Measurements from ENCODE around the gene ING1. TPM values are rescaled to one million over a fixed set of nuclear protein-coding genes. Genes with fewer than 3 reads are reported as not detected.

Gene ING1
- total RNA-seq, 1 donor from 2014 or later = 16.4 TPM

- Mint-ChIP-seq H3K4me3 (no peak overlapping the region), H3K27me3 (ENCODE audit: insufficient read depth) (peaks cover 6% of the 10 kb centered on the region), H3K9me3 (no peaks in the 10 kb centered on the region), H3K36me3 (ENCODE audit: low read depth) (no peaks in the 10 kb centered on the region), H3K27ac (no peak overlapping the region), H3K4me1 (ENCODE audit: low read depth) (no peaks in the 10 kb centered on the region)
- intact Hi-C loops (cut with micrococcal nuclease) = no loop called here
- no peak for DNase-seq (ENCODE audit: low spot score)
Observed at GRCh38 chr13:110734561-110734960, 21.1 kb downstream of the ING1 start.

DNA sequence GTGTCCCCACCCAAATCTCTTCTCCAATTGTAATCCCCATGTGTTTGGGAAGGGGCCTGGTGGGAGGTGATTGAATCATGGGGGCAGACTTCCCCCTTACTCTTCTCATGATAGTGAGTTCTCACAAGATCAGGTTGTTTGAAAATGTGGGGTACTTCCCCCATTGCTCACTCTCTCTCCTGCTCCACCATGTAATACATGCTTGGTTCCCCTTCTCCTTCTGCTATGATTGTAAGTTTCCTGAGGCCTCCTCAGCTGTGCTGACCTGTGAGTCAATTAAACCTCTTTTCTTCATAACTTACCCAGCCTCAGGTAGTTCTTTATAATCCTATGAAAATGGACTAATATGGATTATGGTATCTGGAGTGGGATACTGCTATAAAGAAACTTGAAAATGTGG, 24.1 kb downstream of the ING1 start:
- no peak overlapping the region for H3K27ac Mint-ChIP-seq
- no peaks in the 10 kb centered on the region for H3K4me1 Mint-ChIP-seq (ENCODE audit: low read depth)
- no peak for DNase-seq (ENCODE audit: low spot score)
- H3K36me3 Mint-ChIP-seq (ENCODE audit: low read depth) = no peaks in the 10 kb centered on the region
- H3K27me3 Mint-ChIP-seq (ENCODE audit: insufficient read depth) = no peaks in the 10 kb centered on the region
- peaks cover 2% of the 10 kb centered on the region for H3K9me3 Mint-ChIP-seq
- intact Hi-C loops (cut with micrococcal nuclease) = no loop called here
- H3K4me3 Mint-ChIP-seq = no peak overlapping the region

- peaks cover 2% of the 10 kb centered on the region for H3K27me3 Mint-ChIP-seq (ENCODE audit: insufficient read depth)
- no peaks in the 10 kb centered on the region for H3K36me3 Mint-ChIP-seq (ENCODE audit: low read depth)
- intact Hi-C loops (cut with micrococcal nuclease) = no loop called here
- no peak overlapping the region for H3K4me3 Mint-ChIP-seq
- no peak for DNase-seq (ENCODE audit: low spot score)
- peaks cover 21% of the 10 kb centered on the region for H3K9me3 Mint-ChIP-seq
- no peaks in the 10 kb centered on the region for H3K4me1 Mint-ChIP-seq (ENCODE audit: low read depth)
- H3K27ac Mint-ChIP-seq = no peak overlapping the region
Observed at GRCh38 chr13:110743687-110744086, 30.2 kb downstream of the ING1 start.

- Mint-ChIP-seq H3K36me3 (ENCODE audit: low read depth) (no peaks in the 10 kb centered on the region), H3K9me3 (peaks cover 21% of the 10 kb centered on the region), H3K4me3 (no peak overlapping the region), H3K27ac (no peak overlapping the region), H3K27me3 (ENCODE audit: insufficient read depth) (peaks cover 6% of the 10 kb centered on the region), H3K4me1 (ENCODE audit: low read depth) (no peaks in the 10 kb centered on the region)
- intact Hi-C loops (cut with micrococcal nuclease) = no loop called here
- DNase-seq (ENCODE audit: low spot score) = no peak
Observed at GRCh38 chr13:110746438-110746837, 32.9 kb downstream of the ING1 start.

DNA sequence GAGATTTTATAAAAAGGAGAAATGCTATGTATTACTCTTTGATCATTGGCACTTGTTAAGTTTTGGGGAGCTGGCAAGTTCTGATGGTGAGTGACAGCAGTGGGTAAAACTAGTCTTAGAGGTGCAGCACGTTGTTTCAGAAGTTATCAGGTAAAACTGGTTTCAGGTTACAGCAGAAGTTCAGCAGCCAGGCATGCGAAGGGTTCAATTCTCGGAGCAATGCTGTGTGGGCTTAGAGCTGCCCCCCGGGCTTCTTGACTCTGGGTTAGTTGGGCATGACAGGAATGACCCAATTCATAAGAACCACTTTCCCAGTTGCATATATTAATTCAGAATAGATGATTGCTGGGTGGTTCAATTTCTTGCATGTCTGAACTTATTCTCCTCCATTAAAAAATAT, 34.8 kb downstream of the ING1 start:
- no peak overlapping the region for H3K27ac Mint-ChIP-seq
- no peak overlapping the region for H3K4me3 Mint-ChIP-seq
- H3K27me3 Mint-ChIP-seq (ENCODE audit: insufficient read depth) = peaks cover 6% of the 10 kb centered on the region
- peaks cover 12% of the 10 kb centered on the region for H3K9me3 Mint-ChIP-seq
- H3K4me1 Mint-ChIP-seq (ENCODE audit: low read depth) = no peaks in the 10 kb centered on the region
- H3K36me3 Mint-ChIP-seq (ENCODE audit: low read depth) = no peaks in the 10 kb centered on the region
- intact Hi-C loops (cut with micrococcal nuclease) = no loop called here
- DNase-seq (ENCODE audit: low spot score) = no peak

DNA sequence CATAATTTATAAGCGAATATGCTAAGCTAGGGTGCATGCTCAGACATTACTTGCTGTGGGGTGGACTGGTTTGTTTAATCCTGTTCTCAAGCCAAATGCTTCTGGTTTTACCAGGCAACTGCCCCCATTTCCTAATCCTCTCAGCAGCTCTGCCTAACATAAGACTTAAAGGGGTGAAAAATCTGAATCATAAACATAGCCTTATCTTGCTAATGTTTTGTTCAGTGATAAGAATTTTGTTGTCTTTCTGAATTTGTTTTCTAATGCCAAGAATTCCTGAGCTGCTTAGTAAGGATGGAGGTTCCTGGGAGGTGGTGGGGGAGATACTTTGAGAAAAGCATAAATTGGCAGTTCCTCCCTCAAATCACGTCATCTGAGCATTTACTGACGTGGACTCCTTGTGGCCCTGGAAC, 42.7 kb downstream of the ING1 start:
- Mint-ChIP-seq H3K36me3 (ENCODE audit: low read depth) (no peaks in the 10 kb centered on the region), H3K9me3 (no peaks in the 10 kb centered on the region), H3K27ac (no peak overlapping the region), H3K27me3 (ENCODE audit: insufficient read depth) (peaks cover 11% of the 10 kb centered on the region), H3K4me3 (no peak overlapping the region), H3K4me1 (ENCODE audit: low read depth) (no peaks in the 10 kb centered on the region)
- intact Hi-C loops (cut with micrococcal nuclease) = no loop called here
- DNase-seq (ENCODE audit: low spot score) = no peak

DNA sequence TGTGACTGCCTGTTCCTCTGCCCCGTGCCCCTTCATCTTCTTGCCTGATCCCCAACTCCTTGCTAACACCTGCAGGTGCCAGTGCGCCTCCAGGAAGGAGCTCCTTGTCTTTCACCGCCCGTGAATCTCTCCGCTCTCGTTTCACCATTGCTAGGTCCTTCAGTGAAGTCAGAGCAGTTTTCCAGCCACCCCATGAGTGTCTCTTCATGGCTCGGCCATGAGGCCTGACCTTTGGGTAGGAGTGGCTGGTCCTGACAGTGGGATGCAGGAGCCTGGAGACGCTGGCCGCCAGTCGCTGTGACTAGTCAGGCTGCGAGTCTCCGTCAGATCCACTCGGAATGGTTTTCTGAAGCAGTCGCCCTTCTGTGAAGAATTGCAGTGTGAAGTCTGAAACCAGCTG, 43.8 kb downstream of the ING1 start:
- intact Hi-C loops (cut with micrococcal nuclease) = no loop called here
- Mint-ChIP-seq H3K9me3 (no peaks in the 10 kb centered on the region), H3K4me3 (no peak overlapping the region), H3K36me3 (ENCODE audit: low read depth) (no peaks in the 10 kb centered on the region), H3K4me1 (ENCODE audit: low read depth) (no peaks in the 10 kb centered on the region), H3K27me3 (ENCODE audit: insufficient read depth) (peaks cover 9% of the 10 kb centered on the region), H3K27ac (no peak overlapping the region)
- DNase-seq (ENCODE audit: low spot score) = no peak

DNA sequence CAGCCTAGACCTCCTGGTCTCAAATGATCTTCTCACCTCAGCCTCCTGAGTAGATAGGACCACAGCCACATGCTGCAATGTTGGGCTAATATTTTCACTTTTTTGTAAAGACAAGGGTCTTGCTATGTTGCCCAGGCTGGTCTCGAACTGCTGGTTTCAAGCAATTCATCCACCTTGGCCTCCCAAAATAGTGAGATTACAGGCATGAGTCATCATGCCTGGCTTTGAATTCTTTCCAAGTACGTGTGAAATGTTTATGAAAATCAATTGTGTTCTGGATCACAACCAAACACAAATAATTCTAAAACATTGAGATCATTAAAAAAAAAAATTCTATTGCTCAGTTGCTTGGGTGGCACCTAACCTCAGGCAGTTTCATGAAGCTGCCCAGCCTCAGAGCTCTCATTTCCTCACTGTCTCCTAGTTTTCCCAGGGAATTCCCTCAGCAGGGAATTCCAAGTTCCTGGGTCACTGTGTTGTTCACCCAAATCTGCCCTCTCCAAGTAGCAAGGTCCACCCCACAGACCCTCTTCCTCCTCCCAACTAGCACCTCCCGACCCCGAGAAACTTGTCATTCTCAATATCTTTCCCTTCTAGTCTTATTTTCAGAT, 44.8 kb downstream of the ING1 start:
- H3K27ac Mint-ChIP-seq = no peak overlapping the region
- H3K27me3 Mint-ChIP-seq (ENCODE audit: insufficient read depth) = peaks cover 9% of the 10 kb centered on the region
- DNase-seq (ENCODE audit: low spot score) = no peak
- no peak overlapping the region for H3K4me3 Mint-ChIP-seq
- no peaks in the 10 kb centered on the region for H3K36me3 Mint-ChIP-seq (ENCODE audit: low read depth)
- no peaks in the 10 kb centered on the region for H3K9me3 Mint-ChIP-seq
- no peaks in the 10 kb centered on the region for H3K4me1 Mint-ChIP-seq (ENCODE audit: low read depth)
- intact Hi-C loops (cut with micrococcal nuclease) = no loop called here

- intact Hi-C loops (cut with micrococcal nuclease) = no loop called here
- Mint-ChIP-seq H3K36me3 (ENCODE audit: low read depth) (no peaks in the 10 kb centered on the region), H3K4me1 (ENCODE audit: low read depth) (no peaks in the 10 kb centered on the region), H3K27ac (no peak overlapping the region), H3K9me3 (no peaks in the 10 kb centered on the region), H3K4me3 (no peak overlapping the region), H3K27me3 (ENCODE audit: insufficient read depth) (peaks cover 9% of the 10 kb centered on the region)
- no peak for DNase-seq (ENCODE audit: low spot score)
Observed at GRCh38 chr13:110759710-110760109, 46.2 kb downstream of the ING1 start.

GRCh38 chr13:110760611-110761010, 47.1 kb downstream of the ING1 start:
- Mint-ChIP-seq H3K36me3 (ENCODE audit: low read depth) (no peaks in the 10 kb centered on the region), H3K4me1 (ENCODE audit: low read depth) (no peaks in the 10 kb centered on the region), H3K9me3 (no peaks in the 10 kb centered on the region), H3K4me3 (no peak overlapping the region), H3K27me3 (ENCODE audit: insufficient read depth) (peaks cover 9% of the 10 kb centered on the region), H3K27ac (no peak overlapping the region)
- DNase-seq (ENCODE audit: low spot score) = no peak
- intact Hi-C loops (cut with micrococcal nuclease) = no loop called here

DNA sequence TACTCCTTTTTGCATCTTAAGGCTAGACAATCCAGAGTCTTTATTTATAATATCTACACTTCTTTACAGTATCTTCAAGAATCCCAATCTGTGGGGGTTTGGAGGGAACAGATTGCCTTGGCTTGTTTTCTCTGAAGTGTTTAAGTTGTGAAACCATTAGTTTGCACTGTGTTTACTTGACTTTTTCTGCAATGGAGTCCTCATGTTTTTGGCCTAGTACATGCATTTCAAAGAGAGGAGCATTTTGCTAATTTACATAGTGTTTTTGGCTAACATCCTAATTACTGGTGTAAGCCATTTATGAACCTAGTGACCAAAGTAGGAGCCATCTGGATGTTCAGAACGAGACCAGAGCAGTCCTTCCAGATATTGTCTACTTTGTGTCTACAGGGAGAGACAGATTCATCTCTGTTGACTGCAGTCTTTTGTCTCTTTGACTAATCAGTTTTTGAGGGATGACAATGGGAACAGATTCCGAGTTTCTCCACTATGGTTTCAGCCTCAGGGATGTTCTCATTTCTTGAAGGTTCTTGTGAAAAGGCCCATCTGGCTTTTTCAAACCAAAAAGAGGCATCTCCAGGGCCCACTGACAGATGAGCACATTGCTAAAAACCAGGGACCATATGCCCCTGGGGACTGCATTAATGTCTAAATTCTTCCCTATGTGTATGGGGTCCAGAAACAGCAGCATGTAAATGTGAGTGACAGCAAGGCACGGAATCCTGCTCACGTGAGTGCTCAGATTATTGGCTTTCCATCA, 53.4 kb downstream of the ING1 start:
- intact Hi-C loops (cut with micrococcal nuclease) = no loop called here
- Mint-ChIP-seq H3K4me1 (ENCODE audit: low read depth) (no peaks in the 10 kb centered on the region), H3K4me3 (no peak overlapping the region), H3K27ac (no peak overlapping the region), H3K27me3 (ENCODE audit: insufficient read depth) (peaks cover 16% of the 10 kb centered on the region), H3K9me3 (no peaks in the 10 kb centered on the region), H3K36me3 (ENCODE audit: low read depth) (no peaks in the 10 kb centered on the region)
- DNase-seq (ENCODE audit: low spot score) = no peak

GRCh38 chr13:110767476-110767875, 54.0 kb downstream of the ING1 start:
- H3K4me1 Mint-ChIP-seq (ENCODE audit: low read depth) = no peaks in the 10 kb centered on the region
- no peak overlapping the region for H3K4me3 Mint-ChIP-seq
- intact Hi-C loops (cut with micrococcal nuclease) = no loop called here
- no peak for DNase-seq (ENCODE audit: low spot score)
- no peaks in the 10 kb centered on the region for H3K9me3 Mint-ChIP-seq
- no peak overlapping the region for H3K27ac Mint-ChIP-seq
- peaks cover 16% of the 10 kb centered on the region for H3K27me3 Mint-ChIP-seq (ENCODE audit: insufficient read depth)
- H3K36me3 Mint-ChIP-seq (ENCODE audit: low read depth) = no peaks in the 10 kb centered on the region

DNA sequence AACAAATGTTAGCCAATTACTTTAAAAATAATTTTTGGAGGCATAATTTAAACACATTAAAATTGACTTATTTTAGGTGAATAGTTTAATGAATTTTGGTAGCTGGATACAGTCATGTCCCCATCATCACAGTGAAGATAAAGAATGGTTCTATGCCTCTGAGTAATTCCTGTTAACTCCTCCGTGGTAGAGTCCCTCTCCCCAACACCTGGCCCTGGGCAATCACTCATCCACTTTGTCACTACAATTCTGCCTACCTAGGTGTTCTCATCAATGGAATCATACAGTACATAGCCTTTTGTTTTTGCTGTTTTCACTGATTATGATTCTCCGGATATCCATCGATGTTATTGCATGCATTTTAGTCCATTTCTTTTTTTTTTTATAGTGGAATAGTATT, 55.6 kb downstream of the ING1 start:
- intact Hi-C loops (cut with micrococcal nuclease) = no loop called here
- Mint-ChIP-seq H3K4me3 (no peak overlapping the region), H3K4me1 (ENCODE audit: low read depth) (no peaks in the 10 kb centered on the region), H3K9me3 (no peaks in the 10 kb centered on the region), H3K36me3 (ENCODE audit: low read depth) (no peaks in the 10 kb centered on the region), H3K27me3 (ENCODE audit: insufficient read depth) (peaks cover 16% of the 10 kb centered on the region), H3K27ac (no peak overlapping the region)
- no peak for DNase-seq (ENCODE audit: low spot score)

Data from activated T-helper 1 cell treated with anti-CD3 and anti-CD28 coated beads, Interleukin-12 subunit alpha, Interleukin-12 subunit beta, Interleukin-2, Interleukin-4 antibody, amounts not matched to agents 30 ng/mL and 10 ng/mL and 1 ng/mL, durations not matched to agents 14 hours and 24 hours and 36 hours (primary cell).